Neural cell (in vitro differentiated cells): ENCODE data around the gene ACBD6.

Source experiments
- EP300 ChIP-seq: fragments of 450-650 bp; conservative IDR thresholded peaks from 2 replicates; pipeline ENCODE4 v1.6.1; 2014; ENCODE audit warnings: antibody characterized with exemption, mild to moderate bottlenecking, moderate library complexity; ENCODE audit not compliant: poor library complexity, severe bottlenecking
- EZH2 ChIP-seq: fragments of 200-600, 300-800 bp; shearing (Covaris generic), sonication (generic); IDR thresholded peaks from 2 replicates; pipeline ENCODE4 v1.6.1; 2014; ENCODE audit warnings: antibody characterized with exemption, low read length, borderline replicate concordance, mild to moderate bottlenecking; ENCODE audit not compliant: insufficient read depth, poor library complexity, severe bottlenecking
- MXI1 ChIP-seq: fragments of 450-650 bp; conservative IDR thresholded peaks from 2 replicates; pipeline ENCODE4 v1.6.1; 2014; ENCODE audit warnings: antibody characterized with exemption, mild to moderate bottlenecking; ENCODE audit not compliant: poor library complexity, severe bottlenecking
- RAD21 ChIP-seq: fragments of 450-650 bp; conservative IDR thresholded peaks from 2 replicates; pipeline ENCODE4 v1.6.1; 2014; ENCODE audit warnings: antibody characterized with exemption, mild to moderate bottlenecking, moderate library complexity
- SMC3 ChIP-seq: fragments of 450-650 bp; conservative IDR thresholded peaks from 2 replicates; pipeline ENCODE4 v1.6.1; 2014; ENCODE audit warnings: antibody characterized with exemption, mild to moderate bottlenecking, moderate library complexity; ENCODE audit not compliant: poor library complexity
- TAF1 ChIP-seq: IDR thresholded peaks from 2 replicates; pipeline ENCODE4 v1.6.1; 2012; ENCODE audit warnings: low read depth
- TF ChIP-seq, protein P1 (sequence below): fragments of 450-650 bp; IDR thresholded peaks from 2 replicates; pipeline ENCODE4 v1.5.1; 2014; ENCODE audit warnings: antibody characterized with exemption, mild to moderate bottlenecking, moderate library complexity; ENCODE audit not compliant: poor library complexity, severe bottlenecking
- TF ChIP-seq, protein P2 (sequence below): IDR thresholded peaks from 2 replicates; pipeline ENCODE4 v1.6.1; 2012; ENCODE audit warnings: borderline replicate concordance

DNA sequence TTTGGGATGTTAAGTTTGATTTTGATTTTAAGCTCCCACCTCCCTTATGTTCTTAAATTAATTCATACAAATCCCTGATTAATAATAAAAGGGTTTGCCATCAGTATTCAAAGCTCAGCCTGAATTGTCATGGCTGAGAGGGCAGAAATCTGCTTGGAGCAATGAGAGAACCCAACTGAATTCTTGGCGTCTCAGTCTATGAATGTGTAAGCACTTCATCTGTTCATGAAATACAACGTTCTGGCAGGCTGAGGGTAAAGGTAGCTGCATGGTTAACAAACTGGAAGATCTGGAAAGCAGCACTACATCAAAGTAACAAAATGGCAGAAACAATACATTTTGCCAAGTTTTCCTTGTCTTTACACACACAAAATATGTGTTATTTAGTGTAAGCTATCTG lies 95.3 kb downstream of the ACBD6 start:
- TF ChIP-seq TAF1 (no peak), EZH2 (no peak), SMC3 (no peak), MXI1 (no peak), RAD21 (no peak), EP300 (no peak)
- TF ChIP-seq, protein P1, sequence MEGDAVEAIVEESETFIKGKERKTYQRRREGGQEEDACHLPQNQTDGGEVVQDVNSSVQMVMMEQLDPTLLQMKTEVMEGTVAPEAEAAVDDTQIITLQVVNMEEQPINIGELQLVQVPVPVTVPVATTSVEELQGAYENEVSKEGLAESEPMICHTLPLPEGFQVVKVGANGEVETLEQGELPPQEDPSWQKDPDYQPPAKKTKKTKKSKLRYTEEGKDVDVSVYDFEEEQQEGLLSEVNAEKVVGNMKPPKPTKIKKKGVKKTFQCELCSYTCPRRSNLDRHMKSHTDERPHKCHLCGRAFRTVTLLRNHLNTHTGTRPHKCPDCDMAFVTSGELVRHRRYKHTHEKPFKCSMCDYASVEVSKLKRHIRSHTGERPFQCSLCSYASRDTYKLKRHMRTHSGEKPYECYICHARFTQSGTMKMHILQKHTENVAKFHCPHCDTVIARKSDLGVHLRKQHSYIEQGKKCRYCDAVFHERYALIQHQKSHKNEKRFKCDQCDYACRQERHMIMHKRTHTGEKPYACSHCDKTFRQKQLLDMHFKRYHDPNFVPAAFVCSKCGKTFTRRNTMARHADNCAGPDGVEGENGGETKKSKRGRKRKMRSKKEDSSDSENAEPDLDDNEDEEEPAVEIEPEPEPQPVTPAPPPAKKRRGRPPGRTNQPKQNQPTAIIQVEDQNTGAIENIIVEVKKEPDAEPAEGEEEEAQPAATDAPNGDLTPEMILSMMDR, result no peak
- TF ChIP-seq, protein P2, sequence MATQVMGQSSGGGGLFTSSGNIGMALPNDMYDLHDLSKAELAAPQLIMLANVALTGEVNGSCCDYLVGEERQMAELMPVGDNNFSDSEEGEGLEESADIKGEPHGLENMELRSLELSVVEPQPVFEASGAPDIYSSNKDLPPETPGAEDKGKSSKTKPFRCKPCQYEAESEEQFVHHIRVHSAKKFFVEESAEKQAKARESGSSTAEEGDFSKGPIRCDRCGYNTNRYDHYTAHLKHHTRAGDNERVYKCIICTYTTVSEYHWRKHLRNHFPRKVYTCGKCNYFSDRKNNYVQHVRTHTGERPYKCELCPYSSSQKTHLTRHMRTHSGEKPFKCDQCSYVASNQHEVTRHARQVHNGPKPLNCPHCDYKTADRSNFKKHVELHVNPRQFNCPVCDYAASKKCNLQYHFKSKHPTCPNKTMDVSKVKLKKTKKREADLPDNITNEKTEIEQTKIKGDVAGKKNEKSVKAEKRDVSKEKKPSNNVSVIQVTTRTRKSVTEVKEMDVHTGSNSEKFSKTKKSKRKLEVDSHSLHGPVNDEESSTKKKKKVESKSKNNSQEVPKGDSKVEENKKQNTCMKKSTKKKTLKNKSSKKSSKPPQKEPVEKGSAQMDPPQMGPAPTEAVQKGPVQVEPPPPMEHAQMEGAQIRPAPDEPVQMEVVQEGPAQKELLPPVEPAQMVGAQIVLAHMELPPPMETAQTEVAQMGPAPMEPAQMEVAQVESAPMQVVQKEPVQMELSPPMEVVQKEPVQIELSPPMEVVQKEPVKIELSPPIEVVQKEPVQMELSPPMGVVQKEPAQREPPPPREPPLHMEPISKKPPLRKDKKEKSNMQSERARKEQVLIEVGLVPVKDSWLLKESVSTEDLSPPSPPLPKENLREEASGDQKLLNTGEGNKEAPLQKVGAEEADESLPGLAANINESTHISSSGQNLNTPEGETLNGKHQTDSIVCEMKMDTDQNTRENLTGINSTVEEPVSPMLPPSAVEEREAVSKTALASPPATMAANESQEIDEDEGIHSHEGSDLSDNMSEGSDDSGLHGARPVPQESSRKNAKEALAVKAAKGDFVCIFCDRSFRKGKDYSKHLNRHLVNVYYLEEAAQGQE, result no peak
